Spinal cord (tissue), 10 donors: ENCODE data around the gene TADA2B. TPM values are rescaled to one million over a fixed set of nuclear protein-coding genes. Genes with fewer than 3 reads are reported as not detected.

ENCODE experiments used
- DNase-seq, 6 donors: peaks; one replicate each; pipeline versions ENCODE4 v3.0.0 to v3.0.0-alpha.2; 2013 to 2015; ENCODE audit warnings: low spot score in 6 of 6, low read depth in 4 of 6
- H3K27ac ChIP-seq: one replicate; pipeline ENCODE4 v1.5.1; 2013; ENCODE audit warnings: low read depth, low read length, control low read depth
- H3K27me3 ChIP-seq: one replicate; pipeline ENCODE4 v1.6.1; 2013; ENCODE audit warnings: low read length; ENCODE audit not compliant: control insufficient read depth, insufficient read depth
- H3K36me3 ChIP-seq: one replicate; pipeline ENCODE4 v1.6.1; 2013; ENCODE audit warnings: low read length; ENCODE audit not compliant: control insufficient read depth, insufficient read depth
- H3K4me1 ChIP-seq: one replicate; pipeline ENCODE4 v1.6.1; 2013; ENCODE audit warnings: low read length; ENCODE audit not compliant: control insufficient read depth, insufficient read depth
- H3K4me3 ChIP-seq: one replicate; pipeline ENCODE4 v1.5.1; 2013; ENCODE audit warnings: low read depth, low read length, control low read depth
- H3K9me3 ChIP-seq: one replicate; pipeline ENCODE4 v1.6.1; 2013; ENCODE audit warnings: low read length; ENCODE audit not compliant: control insufficient read depth, insufficient read depth
- WGBS: methylation state at CpG from one replicate; pipeline ENCODE4 v1.1.5; 2013; ENCODE audit warnings: missing lambda C conversion rate; ENCODE audit not compliant: insufficient coverage; 5-methylcytosine and 5-hydroxymethylcytosine counted together
- polyA plus RNA-seq, 2 donors: library from polyadenylated mRNA; unstranded; fragments of 120-200 nt; gene quantifications; one replicate each; pipeline ENCODE4 v1.2.1, GENCODE V29; 2013; ENCODE audit not compliant: insufficient read length in 2 of 2
- total RNA-seq, 2 donors: library from RNA; depleted of rRNA in 1 of 2; stranded (reverse); fragments of 120-200 nt in 1 of 2; fragments of >200 nt in 1 of 2; gene quantifications; one replicate each; pipeline versions ENCODE4 v1.2.3 to v1.2.4, GENCODE V29; 2013 to 2014
- donor health status: healthy.

TADA2B gene
- total and polyA plus RNA-seq, 4 donors, result 16.3 to 30.1 (median 22.4) TPM

DNA sequence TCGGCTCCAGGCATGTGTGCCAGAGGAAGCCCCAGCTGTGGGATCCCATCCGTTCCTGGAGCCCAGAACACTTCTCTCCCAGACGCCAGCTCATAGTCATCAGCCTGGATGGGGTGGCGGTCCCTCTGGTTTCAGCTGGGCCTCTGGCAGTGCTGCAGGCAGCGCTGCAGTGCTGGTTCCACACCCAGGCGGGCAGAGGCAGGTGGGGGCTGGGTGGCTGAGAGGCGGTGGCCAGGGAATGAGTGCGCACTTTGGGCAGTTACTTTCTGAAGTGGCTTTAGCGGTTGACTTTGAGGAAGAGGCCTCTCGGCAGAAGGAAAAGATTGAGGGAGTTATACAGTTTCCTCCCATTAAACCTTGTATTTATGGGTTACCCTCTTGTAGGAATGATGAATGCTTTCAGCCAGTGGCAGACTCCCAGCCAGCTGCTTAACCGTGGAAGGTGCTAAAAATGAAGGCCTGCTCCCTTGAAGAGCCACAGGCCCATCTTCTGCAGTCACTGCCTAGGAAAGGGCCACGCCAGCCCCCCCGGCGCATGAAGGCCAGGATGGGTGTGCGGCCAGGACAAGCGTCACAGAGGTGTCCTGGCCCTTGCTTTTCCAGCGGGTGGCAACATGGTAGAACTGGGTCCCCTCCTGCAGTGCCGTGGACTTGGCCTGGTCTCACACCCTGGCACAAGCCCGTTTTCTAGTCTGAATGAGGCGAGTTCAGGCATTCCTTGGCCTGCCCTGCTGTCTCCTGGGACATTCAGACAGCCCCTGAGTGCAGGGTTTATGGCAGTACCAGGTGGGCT, 9.9 kb downstream of the TADA2B start:
- no peaks in the 10 kb centered on the region for H3K9me3 ChIP-seq
- no peak overlapping the region for H3K27ac ChIP-seq
- H3K36me3 ChIP-seq, result peaks cover 73% of the 10 kb centered on the region
- no peaks in the 10 kb centered on the region for H3K27me3 ChIP-seq
- peak in 1 of 6 donors; percentile 38 for DNase-seq
- H3K4me3 ChIP-seq, result no peak overlapping the region
- H3K4me1 ChIP-seq, result peaks cover 26% of the 10 kb centered on the region
- WGBS, result 50% methylated on average over 17 of the region's 20 CpGs

GRCh38 chr4:7054106-7054880, 11.1 kb downstream of the TADA2B start:
- no peak overlapping the region for H3K27ac ChIP-seq
- 96% methylated on average over 52 of the region's 52 CpGs for WGBS
- peaks cover 70% of the 10 kb centered on the region for H3K36me3 ChIP-seq

DNA sequence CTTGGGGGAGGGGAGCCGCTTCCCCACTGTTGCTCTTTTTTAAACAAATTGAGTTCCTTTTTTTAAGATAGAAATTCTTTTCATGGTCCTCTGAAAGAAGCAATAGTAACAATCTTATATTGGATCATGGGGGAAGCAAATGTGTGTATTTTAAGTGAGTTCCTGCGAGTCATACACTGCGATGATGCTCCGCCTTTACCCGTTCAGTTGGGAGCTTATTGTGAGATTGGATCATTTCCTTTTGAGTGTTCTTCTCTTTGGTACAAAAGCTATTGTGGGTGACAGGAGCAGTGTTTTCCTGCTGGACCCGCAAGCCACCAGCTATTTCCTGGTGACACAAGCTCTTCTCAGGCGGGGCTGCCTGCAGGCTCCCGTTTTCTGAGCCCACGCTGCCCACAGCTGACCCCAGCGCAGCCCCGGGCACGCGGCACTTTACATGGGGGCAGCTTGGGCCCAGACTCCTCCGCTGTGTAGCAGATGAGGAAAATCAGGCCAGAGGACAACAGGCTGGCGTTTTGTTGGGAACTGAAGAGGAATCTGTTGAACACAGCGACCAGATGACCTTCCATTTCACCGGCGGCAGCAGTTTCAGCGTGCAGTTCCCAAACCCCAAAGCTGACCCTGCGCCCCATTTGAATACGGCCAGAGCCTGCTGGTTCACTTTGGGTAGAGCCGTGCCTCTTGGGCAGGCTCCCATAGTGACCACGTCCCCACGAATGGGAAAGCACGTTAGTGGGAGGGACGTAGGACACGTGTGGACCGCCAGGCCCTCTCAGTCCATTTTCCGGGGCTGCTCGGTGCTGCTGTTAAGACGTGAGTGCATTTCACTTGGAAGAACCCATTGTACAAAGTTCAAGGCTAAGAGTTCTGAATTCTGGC, 12.2 kb downstream of the TADA2B start:
- Histone ChIP-seq H3K4me3 (no peak overlapping the region), H3K27ac (no peak overlapping the region), H3K9me3 (no peaks in the 10 kb centered on the region), H3K27me3 (no peaks in the 10 kb centered on the region), H3K4me1 (peaks cover 26% of the 10 kb centered on the region), H3K36me3 (peaks cover 65% of the 10 kb centered on the region)
- no peak for DNase-seq
- WGBS, result 92% methylated on average over 30 of the region's 31 CpGs

More at GRCh38 chr4:7054106-7054880, 11.1 kb downstream of the TADA2B start:
- DNase-seq, result no peak
- H3K9me3 ChIP-seq, result no peaks in the 10 kb centered on the region
- no peaks in the 10 kb centered on the region for H3K27me3 ChIP-seq
- H3K4me3 ChIP-seq, result no peak overlapping the region
- H3K4me1 ChIP-seq, result peaks cover 26% of the 10 kb centered on the region

- no peaks in the 10 kb centered on the region for H3K9me3 ChIP-seq
- DNase-seq, result no peak
- H3K27ac ChIP-seq, result no peak overlapping the region
- peaks cover 23% of the 10 kb centered on the region for H3K4me1 ChIP-seq
- H3K4me3 ChIP-seq, result no peak overlapping the region
- 93% methylated on average over 10 of the region's 10 CpGs for WGBS
- no peaks in the 10 kb centered on the region for H3K27me3 ChIP-seq
- H3K36me3 ChIP-seq, result peaks cover 64% of the 10 kb centered on the region
These were observed 12.8 kb downstream of the TADA2B start for GRCh38 chr4:7055990-7056325.

- Histone ChIP-seq H3K27ac (no peak overlapping the region), H3K4me3 (no peak overlapping the region), H3K9me3 (no peaks in the 10 kb centered on the region), H3K4me1 (no peaks in the 10 kb centered on the region), H3K36me3 (peaks cover 66% of the 10 kb centered on the region), H3K27me3 (no peaks in the 10 kb centered on the region)
- no CpG with 5 or more reads among the region's 3 CpGs for WGBS
- no peak for DNase-seq
These were observed 15.6 kb downstream of the TADA2B start for GRCh38 chr4:7058792-7059191.

DNA sequence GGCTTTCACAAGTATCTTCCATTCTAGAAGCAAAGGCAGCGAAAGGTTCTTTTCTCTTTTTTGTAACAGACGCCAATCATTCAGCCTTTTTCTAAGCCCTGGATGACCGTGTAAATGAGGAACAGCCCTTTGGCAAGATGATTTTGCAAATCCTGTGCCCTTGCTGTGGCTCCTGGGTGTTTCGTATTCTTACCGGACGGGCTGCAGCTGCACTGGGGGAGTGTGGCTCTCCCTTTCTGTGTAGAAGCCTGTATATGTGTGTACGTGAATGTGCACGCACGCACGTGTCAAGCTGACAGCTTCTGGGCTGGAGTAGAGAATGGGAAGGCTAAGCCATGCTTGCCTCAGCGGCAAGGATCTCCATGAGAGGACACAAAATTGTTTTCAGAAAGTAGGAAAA, 16.5 kb downstream of the TADA2B start:
- Histone ChIP-seq H3K4me1 (no peaks in the 10 kb centered on the region), H3K27ac (no peak overlapping the region), H3K27me3 (no peaks in the 10 kb centered on the region), H3K4me3 (no peak overlapping the region), H3K9me3 (no peaks in the 10 kb centered on the region), H3K36me3 (peaks cover 63% of the 10 kb centered on the region)
- WGBS, result 82% methylated on average over 5 of the region's 11 CpGs
- no peak for DNase-seq

GRCh38 chr4:7060346-7061150, 17.4 kb downstream of the TADA2B start:
- H3K27me3 ChIP-seq, result no peaks in the 10 kb centered on the region
- WGBS, result 94% methylated on average over 15 of the region's 20 CpGs

DNA sequence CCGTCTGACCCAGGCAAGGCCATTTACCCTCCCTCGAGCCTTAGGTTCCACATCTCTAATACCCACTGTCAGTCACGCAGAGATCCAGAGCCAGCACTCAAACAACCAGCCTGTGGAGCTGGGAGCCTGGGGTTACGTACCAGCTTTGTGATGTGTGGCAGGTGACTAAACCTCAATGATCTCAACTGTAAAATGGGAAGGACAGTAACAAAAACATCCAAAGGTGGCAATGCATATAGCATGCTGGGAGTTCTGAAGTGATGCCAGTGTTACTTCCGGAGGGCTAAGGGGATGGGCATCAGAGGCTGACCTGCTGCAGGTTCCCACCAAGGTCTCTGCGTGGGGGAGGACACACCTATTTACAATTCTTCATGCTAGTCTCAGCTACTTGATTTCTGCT, 18.6 kb downstream of the TADA2B start:
- no peak for DNase-seq
- peaks cover 48% of the 10 kb centered on the region for H3K36me3 ChIP-seq
- WGBS, result 94% methylated on average over 4 of the region's 6 CpGs

More at GRCh38 chr4:7060346-7061150, 17.4 kb downstream of the TADA2B start:
- Histone ChIP-seq H3K36me3 (peaks cover 58% of the 10 kb centered on the region), H3K9me3 (no peaks in the 10 kb centered on the region), H3K4me1 (no peaks in the 10 kb centered on the region), H3K27ac (no peak overlapping the region), H3K4me3 (no peak overlapping the region)
- no peak for DNase-seq

DNA sequence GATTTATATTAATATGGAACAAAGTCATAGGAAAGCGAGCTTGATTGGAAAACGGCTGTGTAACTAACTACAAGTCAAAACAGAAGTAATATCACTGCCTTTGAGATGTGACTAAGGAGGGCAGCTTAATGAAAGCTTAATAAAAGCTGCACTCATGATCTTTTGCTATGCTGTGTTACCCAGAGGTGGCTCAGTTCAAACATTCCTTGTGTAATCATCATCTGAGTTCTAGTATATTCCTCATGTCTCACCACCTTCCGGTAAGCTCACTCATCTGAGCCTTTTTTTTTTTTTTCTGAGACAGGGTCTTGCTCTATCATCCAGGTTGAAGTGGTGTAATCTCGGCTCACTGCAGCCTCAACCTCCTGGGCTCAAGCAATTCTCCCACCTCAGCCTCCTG, 19.6 kb downstream of the TADA2B start:
- H3K4me1 ChIP-seq, result peaks cover 10% of the 10 kb centered on the region
- no CpG with 5 or more reads among the region's 4 CpGs for WGBS
- DNase-seq, result no peak
- no peaks in the 10 kb centered on the region for H3K27me3 ChIP-seq
- H3K9me3 ChIP-seq, result no peaks in the 10 kb centered on the region
- H3K36me3 ChIP-seq, result peaks cover 47% of the 10 kb centered on the region
- no peak overlapping the region for H3K27ac ChIP-seq
- H3K4me3 ChIP-seq, result no peak overlapping the region

More for the DNA sequence above, 18.6 kb downstream of the TADA2B start:
- Histone ChIP-seq H3K27ac (no peak overlapping the region), H3K4me3 (no peak overlapping the region), H3K4me1 (peaks cover 5% of the 10 kb centered on the region), H3K9me3 (no peaks in the 10 kb centered on the region), H3K27me3 (no peaks in the 10 kb centered on the region)
